Mononuclear cell (primary cell): ENCODE data around the gene PDGFB. TPM values are rescaled to one million over a fixed set of nuclear protein-coding genes. Genes with fewer than 3 reads are reported as not detected.

Source experiments
- H3K27me3 ChIP-seq: 2 replicates; pipeline ENCODE4 v1.6.0; 2011; ENCODE audit warnings: low read length, control low read depth; ENCODE audit not compliant: insufficient read depth
- H3K4me1 ChIP-seq: 2 replicates; pipeline ENCODE4 v1.5.1; 2011; ENCODE audit warnings: mild to moderate bottlenecking, low read length, control low read depth; ENCODE audit not compliant: insufficient read depth
- H3K4me3 ChIP-seq: 2 replicates; pipeline ENCODE4 v1.5.1; 2011; ENCODE audit warnings: mild to moderate bottlenecking, low read length, moderate library complexity
- H3K9me3 ChIP-seq: 2 replicates; pipeline ENCODE4 v1.5.1; 2011; ENCODE audit warnings: low read depth, mild to moderate bottlenecking, control low read depth, low read length
- total RNA-seq: library from RNA; depleted of rRNA; stranded (reverse); fragments of >200 nt; gene quantifications from one replicate; pipeline ENCODE4 v1.2.3, GENCODE V29; 2012

PDGFB gene
- total RNA-seq, 1 donor = 1.2 TPM

GRCh38 chr22:39204216-39204615, 40.6 kb downstream of the PDGFB start:
- H3K27me3 ChIP-seq = no peaks in the 10 kb centered on the region
- H3K9me3 ChIP-seq = no peaks in the 10 kb centered on the region
- H3K4me3 ChIP-seq = no peak overlapping the region
- peaks cover 5% of the 10 kb centered on the region for H3K4me1 ChIP-seq

- H3K4me3 ChIP-seq = no peak overlapping the region
- H3K9me3 ChIP-seq = no peaks in the 10 kb centered on the region
- H3K4me1 ChIP-seq = no peaks in the 10 kb centered on the region
- H3K27me3 ChIP-seq = no peaks in the 10 kb centered on the region
Measured at GRCh38 chr22:39197578-39197977, 47.2 kb downstream of the PDGFB start.

DNA sequence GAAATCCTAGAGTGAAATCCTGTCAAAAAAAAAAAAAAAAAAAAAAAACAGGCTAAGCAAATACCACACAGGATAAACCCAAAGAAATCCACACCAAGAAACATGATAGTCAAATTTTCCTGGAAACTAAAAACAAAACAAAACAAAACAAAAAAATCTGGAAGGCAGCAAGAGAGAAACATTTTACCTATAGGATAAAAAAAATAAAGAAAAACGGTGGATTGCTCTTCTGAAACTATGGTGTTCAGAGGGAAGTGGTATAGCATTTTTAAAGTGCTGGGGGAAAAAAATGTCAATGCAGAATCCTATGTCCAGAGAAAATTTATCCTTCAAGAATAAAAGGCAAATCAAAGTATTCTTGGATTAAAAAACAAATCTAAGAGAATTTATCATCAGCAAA, 50.7 kb downstream of the PDGFB start:
- H3K9me3 ChIP-seq = no peaks in the 10 kb centered on the region
- no peaks in the 10 kb centered on the region for H3K4me1 ChIP-seq
- no peaks in the 10 kb centered on the region for H3K27me3 ChIP-seq
- no peak overlapping the region for H3K4me3 ChIP-seq

DNA sequence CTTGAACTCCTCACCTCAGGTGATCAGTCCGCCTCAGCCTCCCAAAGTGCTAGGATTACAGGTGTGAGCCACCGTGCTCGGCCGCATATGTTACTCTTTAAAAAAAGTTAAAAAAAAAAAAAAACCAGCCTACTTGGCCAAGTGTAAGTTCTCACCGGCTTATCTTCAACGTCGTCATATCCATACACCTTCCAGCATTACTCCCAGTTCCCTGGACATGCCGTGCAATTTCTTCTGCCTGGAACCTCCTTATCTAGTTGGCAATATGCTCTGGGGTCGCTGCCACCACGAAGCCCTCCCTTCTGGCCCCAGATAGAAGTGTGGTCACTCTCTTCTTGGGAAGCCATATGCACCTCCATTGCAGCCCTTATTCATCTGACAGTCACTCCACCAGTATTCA, 56.0 kb downstream of the PDGFB start:
- Histone ChIP-seq H3K9me3 (no peaks in the 10 kb centered on the region), H3K27me3 (no peaks in the 10 kb centered on the region), H3K4me1 (no peaks in the 10 kb centered on the region), H3K4me3 (no peak overlapping the region)

- H3K4me3 ChIP-seq = no peak overlapping the region
Measured at GRCh38 chr22:39185601-39186012, 59.2 kb downstream of the PDGFB start.

DNA sequence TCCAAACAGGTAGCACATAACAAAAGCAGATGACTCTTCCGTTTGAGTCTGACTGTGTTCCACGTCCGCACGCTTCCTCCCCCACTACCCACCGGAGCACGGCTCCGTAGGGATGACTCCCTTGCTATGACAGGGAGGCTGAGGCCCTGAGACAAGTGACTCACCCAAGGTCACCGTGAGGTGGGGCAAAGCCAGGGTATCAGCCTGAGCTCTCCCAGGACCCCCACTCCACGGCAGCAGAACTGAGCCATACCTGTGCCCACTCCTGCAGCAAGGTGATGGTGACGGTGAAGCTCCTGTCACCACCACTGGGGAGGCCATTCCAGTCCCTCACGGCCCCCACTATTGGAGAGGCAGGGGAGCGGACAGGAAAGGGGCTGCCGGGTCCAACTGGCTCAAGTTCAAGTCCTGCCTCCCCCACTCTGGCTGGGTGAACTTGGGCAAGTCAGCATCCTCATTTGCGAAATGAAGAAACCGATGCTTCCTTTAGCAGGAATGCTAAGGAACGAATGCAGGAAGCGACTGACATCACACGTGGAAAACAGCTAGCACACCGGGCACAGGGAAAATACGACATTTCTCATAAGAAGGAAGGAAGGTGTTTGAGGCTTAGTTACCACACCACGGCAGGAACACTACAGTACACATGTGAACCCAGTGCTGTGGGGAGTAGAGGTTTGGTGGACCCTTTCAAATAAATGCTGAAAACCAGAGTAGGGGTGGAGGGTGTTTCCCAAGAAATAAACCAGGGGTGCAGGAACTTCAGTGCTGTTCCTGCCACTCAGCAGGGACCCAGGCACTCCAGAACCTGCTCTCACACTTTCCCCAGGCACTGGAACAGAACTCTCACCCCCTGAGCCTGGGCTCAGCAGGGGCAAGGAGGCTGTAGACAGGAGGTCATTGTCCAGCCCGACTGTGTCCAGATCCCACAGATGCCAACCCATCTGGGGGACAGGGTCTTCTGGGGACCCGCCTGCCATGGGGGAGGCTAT, 59.9 kb downstream of the PDGFB start:
- no peaks in the 10 kb centered on the region for H3K4me1 ChIP-seq

More at GRCh38 chr22:39185601-39186012, 59.2 kb downstream of the PDGFB start:
- Histone ChIP-seq H3K9me3 (no peaks in the 10 kb centered on the region), H3K27me3 (no peaks in the 10 kb centered on the region), H3K4me1 (no peaks in the 10 kb centered on the region)

DNA sequence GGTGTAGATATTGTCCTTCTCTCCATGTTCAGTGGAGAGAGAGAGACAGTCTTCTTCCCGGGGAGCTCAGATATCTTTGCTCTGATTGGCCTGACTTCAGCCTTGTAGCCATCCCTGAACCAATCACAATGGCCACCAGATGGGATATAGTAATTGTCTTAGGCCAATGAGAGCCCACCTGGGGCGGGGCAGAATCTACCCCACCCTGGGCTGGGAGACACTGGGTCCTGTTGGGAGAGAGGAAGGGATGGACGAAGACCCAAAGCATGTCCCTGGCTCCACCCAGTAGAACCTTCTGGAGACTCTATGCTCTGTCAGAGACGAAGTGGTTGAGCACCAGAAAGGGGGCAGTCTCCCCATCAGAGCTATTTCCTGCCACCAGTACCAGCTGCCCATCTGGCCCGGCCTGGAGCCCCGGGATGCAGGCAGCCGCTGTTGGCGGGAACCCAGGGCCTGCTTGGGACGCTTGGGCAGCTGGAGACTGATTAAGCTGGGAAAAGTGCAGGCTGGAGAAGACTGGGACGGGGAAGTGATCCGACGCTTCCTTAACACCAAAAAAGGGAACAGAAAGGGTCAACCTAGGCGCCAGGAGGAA, 60.7 kb downstream of the PDGFB start:
- Histone ChIP-seq H3K4me1 (no peaks in the 10 kb centered on the region), H3K4me3 (no peak overlapping the region), H3K9me3 (no peaks in the 10 kb centered on the region), H3K27me3 (no peaks in the 10 kb centered on the region)

More for the DNA sequence above, 59.9 kb downstream of the PDGFB start:
- Histone ChIP-seq H3K27me3 (no peaks in the 10 kb centered on the region), H3K9me3 (no peaks in the 10 kb centered on the region), H3K4me3 (no peak overlapping the region)

DNA sequence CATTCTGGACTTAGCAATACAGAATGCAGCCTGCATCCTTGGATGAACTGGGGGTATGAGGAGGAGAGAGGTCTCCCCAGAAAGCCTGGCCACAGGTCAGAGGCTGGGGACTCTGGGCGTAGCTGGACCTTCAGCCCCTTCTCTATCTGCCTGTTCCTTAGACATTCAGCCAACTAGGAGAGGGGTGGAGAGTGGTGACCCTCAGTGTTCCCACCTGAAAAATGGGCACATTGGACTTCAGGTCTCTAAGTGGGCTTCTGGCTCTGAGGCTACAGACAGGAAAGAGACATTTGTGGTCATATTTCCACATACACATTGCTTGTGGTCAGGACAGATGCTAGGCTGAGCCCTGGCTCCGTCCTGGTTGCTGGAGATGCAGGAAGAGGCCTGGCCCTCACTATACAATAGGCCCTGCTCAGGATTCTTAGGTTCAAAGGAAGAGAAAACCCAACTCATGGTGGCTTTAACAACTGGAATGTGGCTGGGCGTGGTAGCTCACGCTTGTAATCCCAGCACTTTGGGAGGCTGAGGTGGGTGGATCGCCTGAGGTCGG, 62.2 kb downstream of the PDGFB start:
- Histone ChIP-seq H3K9me3 (no peaks in the 10 kb centered on the region), H3K4me3 (no peak overlapping the region), H3K4me1 (peaks cover 5% of the 10 kb centered on the region), H3K27me3 (no peaks in the 10 kb centered on the region)

- no peaks in the 10 kb centered on the region for H3K9me3 ChIP-seq
- H3K27me3 ChIP-seq = no peaks in the 10 kb centered on the region
- peaks cover 10% of the 10 kb centered on the region for H3K4me1 ChIP-seq
- no peak overlapping the region for H3K4me3 ChIP-seq
Measured at GRCh38 chr22:39181778-39182177, 63.0 kb downstream of the PDGFB start.

DNA sequence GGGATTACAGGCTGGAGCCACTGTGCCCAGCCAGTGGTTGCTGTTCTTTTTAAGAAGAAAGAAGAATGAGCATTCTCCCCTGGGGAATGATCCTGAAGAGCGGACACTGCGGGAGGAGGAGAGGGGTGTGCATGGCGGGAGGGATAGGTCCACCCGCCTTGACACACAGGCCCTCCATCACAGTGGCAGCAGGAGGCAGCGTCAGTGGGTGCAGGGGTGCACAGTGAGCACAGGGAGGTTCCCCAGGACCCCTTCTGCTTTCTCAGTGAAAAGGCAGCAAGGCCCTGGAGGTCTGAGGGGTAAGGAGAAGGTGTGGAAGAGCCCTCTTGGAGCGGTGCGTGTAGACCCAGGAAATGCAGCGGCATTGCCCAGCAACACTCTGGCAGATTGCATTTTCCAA, 63.4 kb downstream of the PDGFB start:
- H3K4me3 ChIP-seq = no peak overlapping the region
- H3K9me3 ChIP-seq = no peaks in the 10 kb centered on the region
- H3K4me1 ChIP-seq = peaks cover 10% of the 10 kb centered on the region
- H3K27me3 ChIP-seq = no peaks in the 10 kb centered on the region

- no peak overlapping the region for H3K4me3 ChIP-seq
Measured at GRCh38 chr22:39179841-39180335, 64.9 kb downstream of the PDGFB start.

DNA sequence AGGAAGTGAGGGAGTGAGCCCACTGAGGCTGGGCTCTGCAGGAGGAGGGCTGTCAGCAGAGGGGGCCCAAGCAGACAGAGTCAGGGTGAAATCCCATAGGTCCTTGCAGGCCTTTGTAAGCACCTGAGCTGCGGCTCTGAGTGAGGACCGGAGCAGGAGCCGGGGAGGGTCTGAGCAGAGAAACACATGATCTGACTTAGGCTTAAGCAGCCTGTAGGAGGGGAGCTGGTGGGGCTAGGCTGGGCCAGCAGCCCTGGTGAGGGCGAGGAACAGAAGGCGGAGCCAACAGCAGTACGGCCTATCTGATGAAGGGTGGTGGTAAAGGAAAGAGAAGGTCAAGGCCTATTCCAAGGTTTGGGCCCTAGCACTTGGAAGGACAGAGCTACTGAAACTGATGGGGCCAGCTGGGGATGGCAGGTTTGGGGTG, 65.4 kb downstream of the PDGFB start:
- Histone ChIP-seq H3K4me1 (peaks cover 20% of the 10 kb centered on the region), H3K9me3 (no peaks in the 10 kb centered on the region), H3K4me3 (no peak overlapping the region), H3K27me3 (no peaks in the 10 kb centered on the region)

More at GRCh38 chr22:39179841-39180335, 64.9 kb downstream of the PDGFB start:
- Histone ChIP-seq H3K27me3 (no peaks in the 10 kb centered on the region), H3K4me1 (peaks cover 15% of the 10 kb centered on the region), H3K9me3 (no peaks in the 10 kb centered on the region)

GRCh38 chr22:39178206-39179111, 66.3 kb downstream of the PDGFB start:
- Histone ChIP-seq H3K4me1 (peaks cover 29% of the 10 kb centered on the region), H3K9me3 (no peaks in the 10 kb centered on the region), H3K27me3 (no peaks in the 10 kb centered on the region), H3K4me3 (no peak overlapping the region)

GRCh38 chr22:39177791-39178190, 67.0 kb downstream of the PDGFB start:
- H3K4me1 ChIP-seq = peaks cover 36% of the 10 kb centered on the region
- H3K4me3 ChIP-seq = no peak overlapping the region
- no peaks in the 10 kb centered on the region for H3K9me3 ChIP-seq
- H3K27me3 ChIP-seq = no peaks in the 10 kb centered on the region
